ENCODE measurements around the gene AP1M1. TPM values are rescaled to one million over a fixed set of nuclear protein-coding genes. Genes with fewer than 3 reads are reported as not detected.

The AP1M1 gene
- total RNA-seq, 4 donors from 2014 or later = 68.2 to 119 (median 73.5) TPM

- H3K9me3 ChIP-seq = no peaks in the 10 kb centered on the region
- H3K27me3 ChIP-seq = no peaks in the 10 kb centered on the region
- DNase-seq (no peak), ATAC-seq (no peak)
- TF ChIP-seq POLR2A (IDR thresholded peaks at IDR 0.05) (no peak), CTCF (IDR thresholded peaks at IDR 0.05 in 4 of 5, conservative IDR thresholded peaks at IDR 0.05 in 1 of 5) (no peak)
- intact Hi-C loops (cut with DNase I; ENCODE audit: low total_unique reads) (no loop called here), in situ Hi-C loops (cut with MboI; ENCODE audit: low sequenced_read_pairs in 4 of 4) (loop anchor here in 2 of 4 donors (25.0 kb wide), 2 partner anchors 554 to 579 kb away; partner anchors contain the start of gene CYP4F8 (in 1 of the 2))
- no peak overlapping the region for H3K27ac ChIP-seq
- H3K4me1 ChIP-seq = no peaks in the 10 kb centered on the region
- no peak overlapping the region for H3K4me3 ChIP-seq
- H3K36me3 ChIP-seq = no peaks in the 10 kb centered on the region
These were observed 31.3 kb upstream of the AP1M1 start for GRCh38 chr19:16166417-16166816.

DNA sequence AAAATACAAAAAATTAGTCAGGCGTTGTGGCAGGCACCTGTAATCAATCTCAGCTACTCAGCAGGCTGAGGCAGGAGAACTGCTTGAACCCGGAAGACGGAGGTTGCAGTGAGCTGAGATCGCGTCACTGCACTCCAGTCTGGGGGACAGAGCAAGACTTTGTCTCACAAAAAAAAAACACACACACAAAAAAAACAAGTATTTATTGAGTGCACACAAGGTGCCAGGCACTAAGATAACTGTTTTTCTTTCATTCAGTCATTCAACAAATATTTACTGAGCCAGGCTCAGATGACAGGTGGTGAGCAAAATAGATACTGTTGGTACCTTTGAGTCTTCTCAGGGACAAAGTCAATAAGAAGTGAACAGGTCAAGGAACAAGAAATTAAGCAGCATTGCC lies 30.7 kb upstream of the AP1M1 start:
- in situ Hi-C loops (cut with MboI; ENCODE audit: low sequenced_read_pairs in 4 of 4) = loop anchor here in 2 of 4 donors (25.0 kb wide), 2 partner anchors 555 to 580 kb away; partner anchors contain the start of gene CYP4F8 (in 1 of the 2)
- no peaks in the 10 kb centered on the region for H3K9me3 ChIP-seq
- no peak for ATAC-seq

DNA sequence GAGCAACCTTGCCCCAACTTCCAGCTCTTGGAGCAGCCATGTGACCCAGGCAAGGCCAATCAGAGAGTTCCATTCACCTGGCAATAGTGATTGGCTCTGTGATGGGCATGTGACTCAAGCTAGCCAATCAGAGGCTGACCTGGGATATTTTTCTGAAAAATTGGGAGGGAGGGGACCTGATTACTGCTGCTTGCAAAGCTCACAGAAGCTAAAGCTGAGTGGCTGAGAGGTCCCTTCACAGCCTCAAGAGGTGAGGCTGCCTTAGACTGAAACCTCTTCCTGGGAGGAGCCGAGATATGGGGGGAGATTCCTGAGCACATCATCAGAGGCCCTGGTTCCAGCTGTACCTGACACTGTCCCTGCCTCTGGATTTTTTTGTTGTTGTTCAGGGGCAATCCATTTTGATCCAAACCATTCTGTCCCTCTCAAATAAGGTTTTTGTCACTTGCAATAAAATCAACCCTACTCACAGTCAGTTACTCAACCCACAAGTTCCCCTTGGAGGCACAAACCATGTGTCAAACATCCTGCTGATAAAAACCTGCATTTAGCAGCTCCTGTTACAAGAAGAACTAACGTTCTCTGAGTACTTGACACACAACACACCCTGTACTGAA lies 29.1 kb upstream of the AP1M1 start:
- Histone ChIP-seq H3K4me3 (no peak overlapping the region), H3K27ac (no peak overlapping the region), H3K36me3 (no peaks in the 10 kb centered on the region), H3K27me3 (no peaks in the 10 kb centered on the region), H3K9me3 (no peaks in the 10 kb centered on the region), H3K4me1 (no peaks in the 10 kb centered on the region)
- intact Hi-C loops (cut with DNase I; ENCODE audit: low total_unique reads) (no loop called here), in situ Hi-C loops (cut with MboI; ENCODE audit: low sequenced_read_pairs in 4 of 4) (loop anchor here in 2 of 4 donors (25.0 kb wide), 2 partner anchors 556 to 581 kb away; partner anchors contain the start of gene CYP4F8 (in 1 of the 2))
- DNase-seq (no peak), ATAC-seq (no peak)
- TF ChIP-seq CTCF (IDR thresholded peaks at IDR 0.05 in 4 of 5, conservative IDR thresholded peaks at IDR 0.05 in 1 of 5) (no peak), POLR2A (IDR thresholded peaks at IDR 0.05) (no peak)

More for the DNA sequence above, 30.7 kb upstream of the AP1M1 start:
- no peaks in the 10 kb centered on the region for H3K4me1 ChIP-seq
- no peak for DNase-seq
- no peaks in the 10 kb centered on the region for H3K36me3 ChIP-seq
- H3K4me3 ChIP-seq = no peak overlapping the region
- intact Hi-C loops (cut with DNase I; ENCODE audit: low total_unique reads) = no loop called here
- H3K27me3 ChIP-seq = no peaks in the 10 kb centered on the region
- no peak overlapping the region for H3K27ac ChIP-seq
- TF ChIP-seq POLR2A (IDR thresholded peaks at IDR 0.05) (no peak), CTCF (IDR thresholded peaks at IDR 0.05 in 4 of 5, conservative IDR thresholded peaks at IDR 0.05 in 1 of 5) (no peak)

DNA sequence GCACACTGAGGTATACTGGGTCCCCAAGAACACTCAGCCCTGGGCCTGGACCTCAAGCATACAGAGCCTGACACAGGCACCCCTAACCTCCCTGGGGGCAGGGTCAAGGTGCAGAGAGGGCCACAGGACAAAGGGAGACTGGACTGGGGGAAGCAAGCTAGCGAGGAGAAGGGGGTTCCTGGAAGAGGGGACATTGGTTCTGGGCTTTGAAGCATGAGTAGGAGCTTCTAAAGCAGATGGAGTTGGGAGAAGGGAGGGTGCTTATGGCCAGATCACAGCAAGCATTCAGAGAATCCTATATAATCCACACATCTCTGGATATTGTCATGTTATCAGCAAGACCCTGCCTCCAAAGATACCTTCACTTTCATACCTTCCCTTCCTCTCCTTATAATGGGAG lies 27.6 kb upstream of the AP1M1 start:
- ATAC-seq (no peak), DNase-seq (no peak)
- in situ Hi-C loops (cut with MboI; ENCODE audit: low sequenced_read_pairs in 4 of 4) (loop anchor here in 2 of 4 donors (25.0 kb wide), 2 partner anchors 558 to 583 kb away; partner anchors contain the start of gene CYP4F8 (in 1 of the 2)), intact Hi-C loops (cut with DNase I; ENCODE audit: low total_unique reads) (no loop called here)
- Histone ChIP-seq H3K36me3 (no peaks in the 10 kb centered on the region), H3K4me1 (no peaks in the 10 kb centered on the region), H3K4me3 (no peak overlapping the region), H3K27me3 (no peaks in the 10 kb centered on the region), H3K27ac (no peak overlapping the region), H3K9me3 (no peaks in the 10 kb centered on the region)
- TF ChIP-seq CTCF (IDR thresholded peaks at IDR 0.05 in 4 of 5, conservative IDR thresholded peaks at IDR 0.05 in 1 of 5) (no peak), POLR2A (IDR thresholded peaks at IDR 0.05) (no peak)

Measured in gastrocnemius medialis (tissue), 4 donors.